GM21737 (cell line): ENCODE measurements around the gene SSBP2.

ENCODE experiments used
- ATAC-seq: cut with Tn5 transposase; IDR thresholded peaks from one replicate; pipeline ENCODE4 v1.9.1; 2021; ENCODE audit warnings: mild to moderate bottlenecking, moderate library complexity; ENCODE audit not compliant: unreplicated experiment

Gene SSBP2

GRCh38 chr5:81400375-81400774, 350.5 kb downstream of the SSBP2 start:
- no peak for ATAC-seq

- no peak for ATAC-seq
These were observed 352.2 kb downstream of the SSBP2 start for GRCh38 chr5:81398741-81399140.

- no peak for ATAC-seq
These were observed 353.7 kb downstream of the SSBP2 start for GRCh38 chr5:81397176-81397575.

- no peak for ATAC-seq
These were observed 355.6 kb downstream of the SSBP2 start for GRCh38 chr5:81395262-81395661.

GRCh38 chr5:81393783-81394718, 356.8 kb downstream of the SSBP2 start, which contains the start of gene ACOT12:
ACOT12 (minus strand) TSS chr5:81394134; CDS start chr5:81394114, 20 bp downstream.
- ATAC-seq, result no peak

GRCh38 chr5:81393430-81393782, 357.5 kb downstream of the SSBP2 start:
- no peak for ATAC-seq

GRCh38 chr5:81389025-81389424, 361.9 kb downstream of the SSBP2 start:
- no peak for ATAC-seq

GRCh38 chr5:81388169-81388568, 362.7 kb downstream of the SSBP2 start:
- ATAC-seq, result no peak

GRCh38 chr5:81383867-81384266, 367.0 kb downstream of the SSBP2 start:
- ATAC-seq, result no peak

GRCh38 chr5:81371354-81371876, 379.5 kb downstream of the SSBP2 start:
- ATAC-seq, result no peak

GRCh38 chr5:81370912-81371311, 380.0 kb downstream of the SSBP2 start:
- no peak for ATAC-seq

- ATAC-seq, result no peak
These were observed 385.4 kb downstream of the SSBP2 start for GRCh38 chr5:81365541-81365940.

GRCh38 chr5:81363093-81363871, 387.6 kb downstream of the SSBP2 start:
- ATAC-seq, result no peak
